HG02885 (cell line): ENCODE results near the gene GPR22.

Experiments used
- ATAC-seq: cut with Tn5 transposase; IDR thresholded peaks from one replicate; pipeline ENCODE4 v1.9.1; 2021; ENCODE audit warnings: mild to moderate bottlenecking; ENCODE audit not compliant: unreplicated experiment, poor library complexity

Gene GPR22

GRCh38 chr7:107469929-107470328 lies at the start of gene GPR22:
TSS of gene GPR22 (plus strand) at chr7:107470057. CDS start at chr7:107474061, 4,004 bp downstream.
- no peak for ATAC-seq

GRCh38 chr7:107427462-107427861 lies 42.4 kb upstream of the GPR22 start:
- no peak for ATAC-seq

GRCh38 chr7:107428642-107429041 lies 41.2 kb upstream of the GPR22 start:
- ATAC-seq, result no peak

- no peak for ATAC-seq
Observed at GRCh38 chr7:107430057-107430456, 39.8 kb upstream of the GPR22 start.

GRCh38 chr7:107432261-107432660 lies 37.6 kb upstream of the GPR22 start:
- no peak for ATAC-seq

GRCh38 chr7:107435749-107436148 lies 34.1 kb upstream of the GPR22 start:
- no peak for ATAC-seq

- no peak for ATAC-seq
Observed at GRCh38 chr7:107439025-107439424, 30.8 kb upstream of the GPR22 start.

- no peak for ATAC-seq
Observed at GRCh38 chr7:107441581-107442422, 28.1 kb upstream of the GPR22 start.

- ATAC-seq, result no peak
Observed at GRCh38 chr7:107442678-107443077, 27.2 kb upstream of the GPR22 start.

GRCh38 chr7:107446531-107446930 lies 23.3 kb upstream of the GPR22 start:
- no peak for ATAC-seq

GRCh38 chr7:107446988-107447387 lies 22.9 kb upstream of the GPR22 start:
- no peak for ATAC-seq

- ATAC-seq, result no peak
Observed at GRCh38 chr7:107450970-107451369, 18.9 kb upstream of the GPR22 start.

- ATAC-seq, result no peak
Observed at GRCh38 chr7:107453388-107453787, 16.5 kb upstream of the GPR22 start.

- ATAC-seq, result no peak
Observed at GRCh38 chr7:107461938-107462533, 7.8 kb upstream of the GPR22 start.

- ATAC-seq, result peak; percentile 50
Observed at GRCh38 chr7:107463139-107464078, 6.4 kb upstream of the GPR22 start.

- no peak for ATAC-seq
Observed at GRCh38 chr7:107464666-107465226, 5.1 kb upstream of the GPR22 start.

- ATAC-seq, result no peak
Observed at GRCh38 chr7:107467972-107468371, 1.9 kb upstream of the GPR22 start.

- no peak for ATAC-seq
Observed at GRCh38 chr7:107468824-107469223, 1.0 kb upstream of the GPR22 start.

- ATAC-seq, result no peak
Observed at GRCh38 chr7:107471292-107472070, 1.6 kb downstream of the GPR22 start.

GRCh38 chr7:107472116-107472515 lies 2.3 kb downstream of the GPR22 start:
- ATAC-seq, result no peak
